SH-SY5Y (cell line): Measurements from ENCODE around the gene MEGF6.

Experiments
- GATA2 ChIP-seq: IDR thresholded peaks from 2 replicates; pipeline ENCODE4 v1.6.1; 2011; ENCODE audit warnings: mild to moderate bottlenecking, low read depth, low read length
- GATA3 ChIP-seq: IDR thresholded peaks from 2 replicates; pipeline ENCODE4 v1.6.1; 2011; ENCODE audit warnings: low read depth, mild to moderate bottlenecking, low read length, moderate library complexity

The MEGF6 gene

GRCh38 chr1:3442331-3442730 lies 169.0 kb downstream of the MEGF6 start:
- TF ChIP-seq GATA3 (no peak), GATA2 (no peak)

- TF ChIP-seq GATA2, result no peak
- no peak for TF ChIP-seq GATA3
Observed at GRCh38 chr1:3441880-3442279, 169.4 kb downstream of the MEGF6 start.

DNA sequence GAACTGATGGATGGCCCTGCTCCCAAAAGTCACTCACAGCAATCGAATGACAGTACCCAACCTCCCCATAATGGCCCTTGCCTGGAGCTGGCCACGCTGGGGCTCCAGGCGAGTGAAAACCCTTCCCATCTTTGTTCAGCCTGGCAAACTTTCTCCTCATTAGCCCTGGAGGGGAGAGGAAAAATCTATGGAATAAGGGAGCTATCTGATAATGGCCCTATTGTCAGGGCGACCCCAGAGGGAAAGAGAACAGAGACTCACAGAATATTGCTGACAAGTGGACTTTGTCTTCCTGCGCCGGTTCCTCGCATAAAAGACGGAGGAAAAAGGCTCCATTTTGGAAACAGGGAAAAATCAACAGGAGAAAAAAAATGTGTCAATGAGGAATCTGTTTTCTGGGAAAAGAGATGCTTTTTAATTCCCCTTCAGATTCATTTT lies 169.9 kb downstream of the MEGF6 start:
- TF ChIP-seq GATA2 (no peak), GATA3 (no peak)

GRCh38 chr1:3440711-3441409 lies 170.4 kb downstream of the MEGF6 start:
- TF ChIP-seq GATA2, result no peak
- no peak for TF ChIP-seq GATA3

DNA sequence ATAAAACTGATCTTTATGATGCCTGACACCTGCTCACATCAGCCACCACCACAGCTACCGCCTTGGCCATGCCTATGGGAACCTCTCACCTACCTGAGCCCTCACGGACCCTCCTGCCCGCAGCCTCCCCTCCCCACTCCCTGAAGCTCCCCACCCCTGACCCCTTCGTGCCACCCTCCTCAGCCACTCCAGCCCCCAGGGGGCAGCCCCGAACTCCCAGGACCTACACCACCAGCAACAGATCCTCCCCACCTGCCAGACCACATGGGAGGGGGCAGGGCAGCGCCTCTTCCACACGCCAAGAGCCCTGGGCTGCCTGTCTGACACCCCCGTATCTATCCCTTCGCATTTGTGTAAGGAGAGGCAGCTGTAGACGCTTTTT lies 171.0 kb downstream of the MEGF6 start:
- TF ChIP-seq GATA2 (no peak), GATA3 (no peak)
